ENCODE measurements around the gene FAM219A. TPM values are rescaled to one million over a fixed set of nuclear protein-coding genes. Genes with fewer than 3 reads are reported as not detected.

FAM219A gene
- total RNA-seq, 1 experiment from 2014 or later: 17.1 TPM

GRCh38 chr9:34371886-34372466, 86.4 kb downstream of the FAM219A start:
- DNase-seq (no peak), ATAC-seq (no peak)
- Histone ChIP-seq H3F3A (ENCODE audit: low read length, unreplicated experiment) (no peaks in the 10 kb centered on the region), H2AFZ (ENCODE audit: low read length) (no peak overlapping the region), H3K4me2 (ENCODE audit: low read length) (no peak overlapping the region), H3K9ac (ENCODE audit: low read length) (no peak overlapping the region), H3K4me3 (ENCODE audit: low read length) (no peak overlapping the region), H3K4me1 (ENCODE audit: insufficient read depth, low read length) (peaks cover 14% of the 10 kb centered on the region), H3K27ac (ENCODE audit: low read length) (no peak overlapping the region), H3K36me3 (ENCODE audit: low read depth, low read length) (no peaks in the 10 kb centered on the region), H3K27me3 (ENCODE audit: low read length) (no peaks in the 10 kb centered on the region), H3K9me3 (ENCODE audit: low read length) (no peaks in the 10 kb centered on the region), H3K9me2 (replicated peaks; ENCODE audit: low read length) (no peaks in the 10 kb centered on the region), H4K20me1 (ENCODE audit: low read length) (no peaks in the 10 kb centered on the region), H3K79me2 (ENCODE audit: low read length) (no peaks in the 10 kb centered on the region)
- no TSS peak for BruUV-seq (replicated peaks)
- TF ChIP-seq EZH2 (IDR thresholded peaks at IDR 0.05; ENCODE audit: low read length, unreplicated experiment): no peak
- TF ChIP-seq, protein P1, sequence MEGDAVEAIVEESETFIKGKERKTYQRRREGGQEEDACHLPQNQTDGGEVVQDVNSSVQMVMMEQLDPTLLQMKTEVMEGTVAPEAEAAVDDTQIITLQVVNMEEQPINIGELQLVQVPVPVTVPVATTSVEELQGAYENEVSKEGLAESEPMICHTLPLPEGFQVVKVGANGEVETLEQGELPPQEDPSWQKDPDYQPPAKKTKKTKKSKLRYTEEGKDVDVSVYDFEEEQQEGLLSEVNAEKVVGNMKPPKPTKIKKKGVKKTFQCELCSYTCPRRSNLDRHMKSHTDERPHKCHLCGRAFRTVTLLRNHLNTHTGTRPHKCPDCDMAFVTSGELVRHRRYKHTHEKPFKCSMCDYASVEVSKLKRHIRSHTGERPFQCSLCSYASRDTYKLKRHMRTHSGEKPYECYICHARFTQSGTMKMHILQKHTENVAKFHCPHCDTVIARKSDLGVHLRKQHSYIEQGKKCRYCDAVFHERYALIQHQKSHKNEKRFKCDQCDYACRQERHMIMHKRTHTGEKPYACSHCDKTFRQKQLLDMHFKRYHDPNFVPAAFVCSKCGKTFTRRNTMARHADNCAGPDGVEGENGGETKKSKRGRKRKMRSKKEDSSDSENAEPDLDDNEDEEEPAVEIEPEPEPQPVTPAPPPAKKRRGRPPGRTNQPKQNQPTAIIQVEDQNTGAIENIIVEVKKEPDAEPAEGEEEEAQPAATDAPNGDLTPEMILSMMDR (conservative IDR thresholded peaks at IDR 0.05; ENCODE audit: low read depth, low read length): no peak
- TF ChIP-seq EZH2phosphoT487 (IDR thresholded peaks at IDR 0.05; ENCODE audit: borderline replicate concordance, low read length): no peak
- intact Hi-C loops (cut with micrococcal nuclease): no loop called here
- CTCF ChIA-PET: no interaction called here
- POLR2A ChIA-PET (ENCODE audit: unreplicated experiment): no interaction called here

- no peak overlapping the region for H3K4me3 ChIP-seq (ENCODE audit: low read length)
- no peak overlapping the region for H3K9ac ChIP-seq (ENCODE audit: low read length)
- no TSS peak for BruUV-seq (replicated peaks)
- ChIA-PET POLR2A (ENCODE audit: unreplicated experiment) (no interaction called here), CTCF (no interaction called here)
- DNase-seq: no peak
- ATAC-seq: no peak
- H3K4me1 ChIP-seq (ENCODE audit: insufficient read depth, low read length): peaks cover 14% of the 10 kb centered on the region
- H3K4me2 ChIP-seq (ENCODE audit: low read length): no peak overlapping the region
- H2AFZ ChIP-seq (ENCODE audit: low read length): no peak overlapping the region
- intact Hi-C loops (cut with micrococcal nuclease): no loop called here
- TF ChIP-seq EZH2 (IDR thresholded peaks at IDR 0.05; ENCODE audit: low read length, unreplicated experiment) (no peak), EZH2phosphoT487 (IDR thresholded peaks at IDR 0.05; ENCODE audit: borderline replicate concordance, low read length) (no peak)
- TF ChIP-seq, protein P1 (conservative IDR thresholded peaks at IDR 0.05; ENCODE audit: low read depth, low read length): no peak
- no peaks in the 10 kb centered on the region for H3K36me3 ChIP-seq (ENCODE audit: low read depth, low read length)
- H3K27me3 ChIP-seq (ENCODE audit: low read length): no peaks in the 10 kb centered on the region
- no peaks in the 10 kb centered on the region for H3K79me2 ChIP-seq (ENCODE audit: low read length)
- no peaks in the 10 kb centered on the region for H3K9me2 ChIP-seq (replicated peaks; ENCODE audit: low read length)
- H4K20me1 ChIP-seq (ENCODE audit: low read length): no peaks in the 10 kb centered on the region
- no peaks in the 10 kb centered on the region for H3K9me3 ChIP-seq (ENCODE audit: low read length)
- H3F3A ChIP-seq (ENCODE audit: low read length, unreplicated experiment): no peaks in the 10 kb centered on the region
- no peak overlapping the region for H3K27ac ChIP-seq (ENCODE audit: low read length)
Measured at GRCh38 chr9:34370970-34371880, 87.1 kb downstream of the FAM219A start.
